HepG2 (cell line): ENCODE measurements around the gene ELAVL2. TPM values are rescaled to one million over a fixed set of nuclear protein-coding genes. Genes with fewer than 3 reads are reported as not detected.

Experiments
- ATAC-seq: fragments of 200-7000 bp; cut with Tn5 transposase; 3 replicates; pipeline ENCODE4 v1.9.1; 2020; ENCODE audit warnings: mild to moderate bottlenecking, moderate library complexity
- BruUV-seq: library from RNA; stranded (reverse); fragments of 400-500 nt; replicated peaks from 2 replicates; lab custom pipeline; 2021; lab: Mats Ljungman, UMichigan
- CTCF ChIA-PET: fragments of 300-600 bp; formaldehyde crosslinking; extraction: SDS; loops from one replicate; lab custom pipeline; 2021; ENCODE audit warnings: low total read pairs, inconsistent platforms, low intra/inter-chr PET ratio; lab: Yijun Ruan, JAX
- POLR2A ChIA-PET: fragments of 350-600 bp; sonication (Branson Sonifier 250); formaldehyde crosslinking; loops from one replicate; lab custom pipeline; 2020; ENCODE audit warnings: antibody characterized with exemption, inconsistent platforms; lab: Yijun Ruan, JAX
- DNase-seq: peaks from one replicate; pipeline ENCODE4 v3.0.0-alpha.2; 2015; ENCODE audit warnings: low spot score
- FAIRE-seq: peaks from 3 replicates; lab custom pipeline; 2011; peaks lifted over from hg19 to GRCh38; lab: Jason Lieb, UNC
- H2AFZ ChIP-seq: one replicate; pipeline ENCODE4 v1.6.1; 2011; ENCODE audit warnings: low read length, inconsistent platforms
- H3K27ac ChIP-seq: fragments of 300-600 bp; 3 replicates; pipeline ENCODE4 v1.8.0; 2011; ENCODE audit warnings: mixed run types, mild to moderate bottlenecking, mixed read lengths, low read length, inconsistent platforms; ENCODE audit not compliant: insufficient read depth; ENCODE audit errors: extremely low read length
- H3K27me3 ChIP-seq, 2 experiments: fragments of 200-600 bp in 1 of 2; 2 replicates in 1 of 2; 3 replicates in 1 of 2; pipeline versions ENCODE4 v1.6.0 to v1.8.0; 2011; ENCODE audit warnings: low read length in 2 of 2, mild to moderate bottlenecking in 2 of 2, moderate library complexity in 2 of 2, inconsistent platforms in 1 of 2; ENCODE audit not compliant: insufficient read depth in 2 of 2, control insufficient read depth in 1 of 2
- H3K36me3 ChIP-seq, 2 experiments: fragments of 200-600 bp in 1 of 2; replicated peaks in 1 of 2; 2 replicates in 1 of 2; 3 replicates in 1 of 2; pipeline versions ENCODE4 v1.5.1 to v1.8.0; 2011; ENCODE audit warnings: low read length in 2 of 2, inconsistent platforms in 1 of 2; ENCODE audit not compliant: insufficient read depth in 2 of 2, control insufficient read depth in 1 of 2
- H3K4me1 ChIP-seq: 2 replicates; pipeline ENCODE4 v1.5.1; 2012; ENCODE audit warnings: low read length, inconsistent platforms; ENCODE audit not compliant: insufficient read depth
- H3K4me2 ChIP-seq: 2 replicates; pipeline ENCODE4 v1.6.0; 2011; ENCODE audit warnings: low read depth, low read length, inconsistent platforms
- H3K4me3 ChIP-seq, 3 experiments: fragments of 200-600 bp in 1 of 3; sonication (generic), shearing (Covaris generic) in 1 of 3; replicated peaks in 1 of 3; 2 replicates each; pipeline ENCODE4 v1.5.1; 2011 to 2016; ENCODE audit warnings: low read length in 3 of 3, inconsistent platforms in 2 of 3, low read depth in 2 of 3, mild to moderate bottlenecking in 2 of 3, control low read depth in 1 of 3, mixed read lengths in 1 of 3; ENCODE audit not compliant: insufficient read depth in 1 of 3
- H3K79me2 ChIP-seq: one replicate; pipeline ENCODE4 v1.6.1; 2011; ENCODE audit warnings: low read length, inconsistent platforms; ENCODE audit not compliant: insufficient read depth
- H3K9ac ChIP-seq: 2 replicates; pipeline ENCODE4 v1.6.0; 2011; ENCODE audit warnings: mild to moderate bottlenecking, low read depth, low read length, inconsistent platforms; ENCODE audit not compliant: insufficient read depth
- H3K9me3 ChIP-seq: 2 replicates; pipeline ENCODE4 v1.5.1; 2012; ENCODE audit warnings: mild to moderate bottlenecking, low read length
- H4K20me1 ChIP-seq: 2 replicates; pipeline ENCODE4 v1.6.0; 2011; ENCODE audit warnings: inconsistent platforms, mild to moderate bottlenecking, low read length, moderate library complexity; ENCODE audit not compliant: insufficient read depth
- ATM ChIP-seq: fragments of 450-650 bp; IDR thresholded peaks from 2 replicates; pipeline ENCODE4 v1.7.1; 2017; ENCODE audit warnings: mild to moderate bottlenecking, borderline replicate concordance
- HMG20B ChIP-seq: conservative IDR thresholded peaks from 2 replicates; pipeline ENCODE4 v1.6.1; 2016; ENCODE audit warnings: missing genetic modification reagents, missing compliant biosample characterization
- IKZF4 ChIP-seq: sonication (generic); formaldehyde crosslinking; IDR thresholded peaks from 2 replicates; pipeline ENCODE4 v1.5.1; 2020; ENCODE audit warnings: borderline replicate concordance, mild to moderate bottlenecking, low read depth, missing genetic modification reagents; ENCODE audit errors: not compliant biosample characterization
- IRX3 ChIP-seq: sonication (generic); formaldehyde crosslinking; IDR thresholded peaks from 2 replicates; pipeline ENCODE4 v1.8.1; 2023; ENCODE audit warnings: mild to moderate bottlenecking, low read depth, missing genetic modification reagents, borderline replicate concordance
- ONECUT2 ChIP-seq: sonication (generic); formaldehyde crosslinking; IDR thresholded peaks from 2 replicates; pipeline ENCODE4 v1.4.0; 2020; ENCODE audit warnings: missing genetic modification reagents
- PRMT3 ChIP-seq: sonication (generic); formaldehyde crosslinking; IDR thresholded peaks from 2 replicates; pipeline ENCODE4 v1.8.1; 2022; ENCODE audit warnings: low read depth, mild to moderate bottlenecking, moderate library complexity, missing genetic modification reagents, borderline replicate concordance
- ZBTB46 ChIP-seq: sonication (generic); formaldehyde crosslinking; IDR thresholded peaks from 2 replicates; pipeline ENCODE4 v1.4.0; 2020; ENCODE audit warnings: mild to moderate bottlenecking, missing genetic modification reagents, borderline replicate concordance
- ZFP82 ChIP-seq: sonication (generic); formaldehyde crosslinking; IDR thresholded peaks from 2 replicates; pipeline ENCODE4 v1.5.1; 2020; ENCODE audit warnings: mild to moderate bottlenecking, missing genetic modification reagents, borderline replicate concordance
- ZNF460 ChIP-seq: sonication (generic); formaldehyde crosslinking; IDR thresholded peaks from 2 replicates; pipeline ENCODE4 v1.5.1; 2020; ENCODE audit warnings: missing genetic modification reagents, mild to moderate bottlenecking, borderline replicate concordance
- ZNF598 ChIP-seq: sonication (generic); formaldehyde crosslinking; IDR thresholded peaks from 2 replicates; pipeline ENCODE4 v1.5.1; 2020; ENCODE audit warnings: mild to moderate bottlenecking, missing genetic modification reagents, borderline replicate concordance
- WGBS: methylation state at CpG from one replicate; pipeline ENCODE4 v1.1.6; 2017; ENCODE audit warnings: low lambda C conversion rate; 5-methylcytosine and 5-hydroxymethylcytosine counted together
- in situ Hi-C: cut with HindIII; loops from 2 replicates; pipeline ENCODE4 v1.10.0; 2017; ENCODE audit warnings: low pct_unique_long_range_greater_than_20kb; ENCODE audit not compliant: extremely low pct_ligation_motif_present
- intact Hi-C: fragments of 100-400 bp; cut with micrococcal nuclease; formaldehyde crosslinking; loops from one replicate; pipeline ENCODE4 v1.10.0; 2022; ENCODE audit not compliant: unreplicated experiment
- polyA plus RNA-seq, 8 experiments: library from polyadenylated mRNA; depleted of rRNA in 3 of 8; stranded (reverse) in 7 of 8; unstranded in 1 of 8; fragments of >200 nt; fragmentation: Illumina TruSeq in 4 of 8; extraction: Trizol in 4 of 8; gene quantifications; 2 replicates each; pipeline versions ENCODE4 v1.2.1 to v1.2.3, GENCODE V29; 2011 to 2016; ENCODE audit warnings: low read depth in 4 of 8, missing spikeins in 1 of 8, mixed read lengths in 1 of 8; ENCODE audit not compliant: insufficient read depth in 1 of 8
- total RNA-seq, 5 experiments: library from RNA; depleted of rRNA; stranded (reverse); fragments of >200 nt; fragmentation: Illumina TruSeq; extraction: Trizol; gene quantifications; 2 replicates each; pipeline ENCODE4 v1.2.3, GENCODE V29; 2016; ENCODE audit warnings: low read depth in 1 of 5
- TF ChIP-seq, protein P1 (sequence below): sonication (generic); formaldehyde crosslinking; IDR thresholded peaks from 2 replicates; pipeline ENCODE4 v1.5.0; 2020; ENCODE audit warnings: mild to moderate bottlenecking, missing genetic modification reagents
- TF ChIP-seq, protein P2 (sequence below): sonication (generic); formaldehyde crosslinking; conservative IDR thresholded peaks from 2 replicates; pipeline ENCODE4 v1.4.0; 2020; ENCODE audit warnings: mild to moderate bottlenecking, missing genetic modification reagents, moderate library complexity
- TF ChIP-seq, protein P3 (sequence below): IDR thresholded peaks from 2 replicates; pipeline ENCODE4 v1.6.1; 2016; ENCODE audit warnings: low read depth

ELAVL2 gene
- total and polyA plus RNA-seq, 2 of the 13 experiments (the other 11 are each of a cell fraction or from before 2014, with no cell fraction given), result not detected

DNA sequence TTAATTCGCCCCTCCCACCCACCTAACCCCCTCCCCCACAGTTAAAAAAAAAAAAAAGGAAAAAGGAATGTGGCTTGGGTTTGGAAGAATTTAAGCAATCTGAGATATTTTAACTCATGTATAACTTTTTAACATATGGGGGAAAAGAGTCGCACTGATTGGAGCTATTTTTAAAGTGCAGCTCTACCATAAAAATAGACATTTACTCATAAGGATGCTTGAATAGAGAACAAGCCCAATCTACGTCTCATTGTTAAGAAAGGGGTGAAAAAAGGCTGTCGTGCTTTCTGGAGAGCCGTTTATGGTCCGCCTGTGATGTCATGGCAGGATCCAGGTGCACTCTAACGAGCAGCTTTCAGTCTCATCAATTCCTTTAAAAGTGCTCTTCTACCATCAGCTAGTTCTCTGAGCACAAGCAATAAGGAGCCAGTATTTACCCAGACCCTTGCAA is 142.4 kb downstream of the ELAVL2 start:
- in situ Hi-C loops (no loop called here), intact Hi-C loops (no loop called here)
- no peaks in the 10 kb centered on the region for H3K79me2 ChIP-seq
- TF ChIP-seq ONECUT2 (CRISPR knock-in tag) (no peak), ZBTB46 (no peak), ZFP82 (no peak), PRMT3 (no peak), IKZF4 (CRISPR knock-in tag) (no peak), ATM (no peak), ZNF598 (CRISPR knock-in tag) (no peak), IRX3 (CRISPR knock-in tag) (no peak), HMG20B (CRISPR knock-in tag) (no peak), ZNF460 (no peak)
- TF ChIP-seq, protein P1, sequence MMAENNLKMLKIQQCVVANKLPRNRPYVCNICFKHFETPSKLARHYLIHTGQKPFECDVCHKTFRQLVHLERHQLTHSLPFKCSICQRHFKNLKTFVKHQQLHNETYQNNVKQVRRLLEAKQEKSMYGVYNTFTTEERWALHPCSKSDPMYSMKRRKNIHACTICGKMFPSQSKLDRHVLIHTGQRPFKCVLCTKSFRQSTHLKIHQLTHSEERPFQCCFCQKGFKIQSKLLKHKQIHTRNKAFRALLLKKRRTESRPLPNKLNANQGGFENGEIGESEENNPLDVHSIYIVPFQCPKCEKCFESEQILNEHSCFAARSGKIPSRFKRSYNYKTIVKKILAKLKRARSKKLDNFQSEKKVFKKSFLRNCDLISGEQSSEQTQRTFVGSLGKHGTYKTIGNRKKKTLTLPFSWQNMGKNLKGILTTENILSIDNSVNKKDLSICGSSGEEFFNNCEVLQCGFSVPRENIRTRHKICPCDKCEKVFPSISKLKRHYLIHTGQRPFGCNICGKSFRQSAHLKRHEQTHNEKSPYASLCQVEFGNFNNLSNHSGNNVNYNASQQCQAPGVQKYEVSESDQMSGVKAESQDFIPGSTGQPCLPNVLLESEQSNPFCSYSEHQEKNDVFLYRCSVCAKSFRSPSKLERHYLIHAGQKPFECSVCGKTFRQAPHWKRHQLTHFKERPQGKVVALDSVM (CRISPR knock-in tag), result no peak
- TF ChIP-seq, protein P2, sequence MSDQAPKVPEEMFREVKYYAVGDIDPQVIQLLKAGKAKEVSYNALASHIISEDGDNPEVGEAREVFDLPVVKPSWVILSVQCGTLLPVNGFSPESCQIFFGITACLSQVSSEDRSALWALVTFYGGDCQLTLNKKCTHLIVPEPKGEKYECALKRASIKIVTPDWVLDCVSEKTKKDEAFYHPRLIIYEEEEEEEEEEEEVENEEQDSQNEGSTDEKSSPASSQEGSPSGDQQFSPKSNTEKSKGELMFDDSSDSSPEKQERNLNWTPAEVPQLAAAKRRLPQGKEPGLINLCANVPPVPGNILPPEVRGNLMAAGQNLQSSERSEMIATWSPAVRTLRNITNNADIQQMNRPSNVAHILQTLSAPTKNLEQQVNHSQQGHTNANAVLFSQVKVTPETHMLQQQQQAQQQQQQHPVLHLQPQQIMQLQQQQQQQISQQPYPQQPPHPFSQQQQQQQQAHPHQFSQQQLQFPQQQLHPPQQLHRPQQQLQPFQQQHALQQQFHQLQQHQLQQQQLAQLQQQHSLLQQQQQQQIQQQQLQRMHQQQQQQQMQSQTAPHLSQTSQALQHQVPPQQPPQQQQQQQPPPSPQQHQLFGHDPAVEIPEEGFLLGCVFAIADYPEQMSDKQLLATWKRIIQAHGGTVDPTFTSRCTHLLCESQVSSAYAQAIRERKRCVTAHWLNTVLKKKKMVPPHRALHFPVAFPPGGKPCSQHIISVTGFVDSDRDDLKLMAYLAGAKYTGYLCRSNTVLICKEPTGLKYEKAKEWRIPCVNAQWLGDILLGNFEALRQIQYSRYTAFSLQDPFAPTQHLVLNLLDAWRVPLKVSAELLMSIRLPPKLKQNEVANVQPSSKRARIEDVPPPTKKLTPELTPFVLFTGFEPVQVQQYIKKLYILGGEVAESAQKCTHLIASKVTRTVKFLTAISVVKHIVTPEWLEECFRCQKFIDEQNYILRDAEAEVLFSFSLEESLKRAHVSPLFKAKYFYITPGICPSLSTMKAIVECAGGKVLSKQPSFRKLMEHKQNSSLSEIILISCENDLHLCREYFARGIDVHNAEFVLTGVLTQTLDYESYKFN (CRISPR knock-in tag), result no peak
- TF ChIP-seq, protein P3, sequence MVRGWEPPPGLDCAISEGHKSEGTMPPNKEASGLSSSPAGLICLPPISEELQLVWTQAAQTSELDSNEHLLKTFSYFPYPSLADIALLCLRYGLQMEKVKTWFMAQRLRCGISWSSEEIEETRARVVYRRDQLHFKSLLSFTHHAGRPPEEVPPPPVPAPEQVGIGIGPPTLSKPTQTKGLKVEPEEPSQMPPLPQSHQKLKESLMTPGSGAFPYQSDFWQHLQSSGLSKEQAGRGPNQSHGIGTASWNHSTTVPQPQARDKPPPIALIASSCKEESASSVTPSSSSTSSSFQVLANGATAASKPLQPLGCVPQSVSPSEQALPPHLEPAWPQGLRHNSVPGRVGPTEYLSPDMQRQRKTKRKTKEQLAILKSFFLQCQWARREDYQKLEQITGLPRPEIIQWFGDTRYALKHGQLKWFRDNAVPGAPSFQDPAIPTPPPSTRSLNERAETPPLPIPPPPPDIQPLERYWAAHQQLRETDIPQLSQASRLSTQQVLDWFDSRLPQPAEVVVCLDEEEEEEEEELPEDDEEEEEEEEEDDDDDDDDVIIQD (CRISPR knock-in tag), result no peak
- no peaks in the 10 kb centered on the region for H3K9me3 ChIP-seq
- WGBS, result 3% methylated on average over 7 of the region's 7 CpGs
- POLR2A ChIA-PET, result no interaction called here
- BruUV-seq, result no TSS peak
- H3K27me3 ChIP-seq, result no peaks in the 10 kb centered on the region
- no peak overlapping the region for H3K9ac ChIP-seq
- FAIRE-seq, result no peak
- H3K4me2 ChIP-seq, result no peak overlapping the region
- no peak overlapping the region for H3K4me3 ChIP-seq
- DNase-seq, result no peak
- CTCF ChIA-PET, result no interaction called here
- no peak overlapping the region for H3K27ac ChIP-seq
- H4K20me1 ChIP-seq, result no peaks in the 10 kb centered on the region
- no peaks in the 10 kb centered on the region for H3K36me3 ChIP-seq
- H3K4me1 ChIP-seq, result no peaks in the 10 kb centered on the region
- no peak overlapping the region for H2AFZ ChIP-seq
- no peak for ATAC-seq
